ENCODE results near the gene RXFP1. TPM values are rescaled to one million over a fixed set of nuclear protein-coding genes. Genes with fewer than 3 reads are reported as not detected.

RXFP1 gene
- total and polyA plus RNA-seq, 9 donors, result 0.05 to 1.1 (median 0.23) TPM

DNA sequence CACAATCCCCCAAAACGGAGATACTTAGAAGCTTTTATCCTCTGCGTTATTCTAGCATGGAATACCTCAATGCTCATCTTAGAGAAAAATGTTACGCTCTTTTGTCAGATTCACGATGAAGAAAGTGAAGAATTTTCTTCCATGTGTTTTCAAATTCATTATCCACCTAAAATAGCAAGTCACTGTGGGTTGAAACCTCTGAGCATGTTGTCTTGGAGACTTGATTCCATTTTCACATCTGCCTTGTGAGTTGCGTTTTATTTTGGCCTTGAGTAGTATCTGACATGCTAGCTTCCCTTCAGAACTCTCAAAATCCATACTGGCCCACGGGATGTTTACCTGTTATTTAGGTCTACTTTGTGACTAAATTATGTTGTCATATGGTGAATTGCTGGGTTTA, 83.7 kb downstream of the RXFP1 start:
- no peaks in the 10 kb centered on the region for H3K27me3 ChIP-seq (ENCODE audit: control insufficient read depth, insufficient read depth, low read length)
- DNase-seq, result no peak
- no peaks in the 10 kb centered on the region for H3K36me3 ChIP-seq (ENCODE audit: control insufficient read depth, insufficient read depth, low read length)
- H3K27ac ChIP-seq (ENCODE audit: low read length), result no peak overlapping the region
- H3K4me3 ChIP-seq (ENCODE audit: low read length), result no peak overlapping the region
- H3K9me3 ChIP-seq (replicated peaks; ENCODE audit: control insufficient read depth, low read depth, low read length), result no peaks in the 10 kb centered on the region
- WGBS (ENCODE audit: insufficient coverage), result no CpG with 5 or more reads among the region's 6 CpGs
- no peaks in the 10 kb centered on the region for H3K4me1 ChIP-seq (ENCODE audit: control insufficient read depth, insufficient read depth, low read length)

GRCh38 chr4:158606969-158607368, 85.3 kb downstream of the RXFP1 start:
- H3K27ac ChIP-seq (ENCODE audit: low read length), result no peak overlapping the region
- no peak overlapping the region for H3K4me3 ChIP-seq (ENCODE audit: low read length)
- no peaks in the 10 kb centered on the region for H3K36me3 ChIP-seq (ENCODE audit: control insufficient read depth, insufficient read depth, low read length)
- WGBS (ENCODE audit: insufficient coverage), result no CpG with 5 or more reads among the region's 4 CpGs
- H3K27me3 ChIP-seq (ENCODE audit: control insufficient read depth, insufficient read depth, low read length), result no peaks in the 10 kb centered on the region
- no peaks in the 10 kb centered on the region for H3K4me1 ChIP-seq (ENCODE audit: control insufficient read depth, insufficient read depth, low read length)
- no peaks in the 10 kb centered on the region for H3K9me3 ChIP-seq (replicated peaks; ENCODE audit: control insufficient read depth, low read depth, low read length)
- DNase-seq, result no peak

DNA sequence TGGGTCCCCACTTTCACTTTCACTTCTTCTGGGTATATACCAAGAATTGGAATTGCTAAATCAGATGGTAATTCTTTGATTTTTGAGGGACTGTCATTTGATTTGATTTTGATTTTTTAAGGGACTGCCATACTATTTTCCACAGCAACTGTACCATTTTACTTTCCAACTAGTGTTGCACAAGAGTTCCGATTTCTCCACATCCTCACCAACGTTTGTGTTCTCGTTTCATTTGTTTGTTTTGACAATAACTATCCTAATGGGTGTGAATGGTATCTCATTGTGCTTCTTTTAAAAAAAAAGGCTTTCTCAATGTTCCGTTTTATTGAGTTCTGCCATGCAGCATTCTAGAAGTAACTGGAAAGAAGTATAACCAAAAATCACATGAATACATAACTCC, 87.4 kb downstream of the RXFP1 start:
- Histone ChIP-seq H3K27me3 (ENCODE audit: control insufficient read depth, insufficient read depth, low read length) (no peaks in the 10 kb centered on the region), H3K36me3 (ENCODE audit: control insufficient read depth, insufficient read depth, low read length) (no peaks in the 10 kb centered on the region), H3K9me3 (replicated peaks; ENCODE audit: control insufficient read depth, low read depth, low read length) (no peaks in the 10 kb centered on the region), H3K27ac (ENCODE audit: low read length) (no peak overlapping the region), H3K4me1 (ENCODE audit: control insufficient read depth, insufficient read depth, low read length) (no peaks in the 10 kb centered on the region), H3K4me3 (ENCODE audit: low read length) (no peak overlapping the region)
- no CpG with 5 or more reads among the region's 4 CpGs for WGBS (ENCODE audit: insufficient coverage)
- DNase-seq, result no peak

DNA sequence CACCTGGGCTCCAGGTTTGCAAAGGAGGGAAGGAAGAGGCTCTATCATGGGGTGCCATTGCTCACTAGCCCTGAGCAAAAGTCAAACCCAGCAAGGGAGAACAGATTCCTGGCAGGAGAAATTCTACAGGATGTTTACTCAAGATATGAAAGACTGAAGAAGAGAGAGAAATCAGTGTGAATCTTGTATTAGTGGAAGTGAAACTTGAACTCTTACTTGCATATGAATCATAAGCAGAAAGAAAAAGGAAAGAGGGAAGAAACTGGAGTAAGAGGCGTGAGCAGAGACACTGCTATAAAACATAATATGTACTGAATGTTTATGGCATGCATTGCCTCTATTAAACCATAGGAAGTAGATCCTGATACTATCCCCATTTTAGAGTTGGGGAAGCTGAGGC, 89.1 kb downstream of the RXFP1 start:
- no peak overlapping the region for H3K27ac ChIP-seq (ENCODE audit: low read length)

DNA sequence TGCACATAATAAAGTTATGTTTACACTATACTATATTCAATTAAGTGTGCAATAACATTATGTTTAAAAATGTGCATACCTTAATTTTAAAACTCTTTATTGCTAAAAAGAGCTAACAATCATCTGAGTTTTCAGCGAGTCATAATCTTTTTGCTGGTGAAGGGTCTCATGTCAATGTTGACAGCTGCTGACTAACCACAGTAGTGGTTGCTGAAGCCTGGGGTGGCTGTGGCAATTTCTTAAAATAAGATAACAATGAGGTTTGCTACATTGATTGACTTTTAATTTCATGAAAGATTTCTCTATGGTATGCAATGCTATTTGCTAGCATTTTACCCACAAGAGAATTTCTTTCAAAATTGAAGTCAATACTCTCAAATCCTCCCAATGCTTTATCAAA, 91.4 kb downstream of the RXFP1 start:
- Histone ChIP-seq H3K36me3 (ENCODE audit: control insufficient read depth, insufficient read depth, low read length) (no peaks in the 10 kb centered on the region), H3K4me3 (ENCODE audit: low read length) (no peak overlapping the region), H3K27me3 (ENCODE audit: control insufficient read depth, insufficient read depth, low read length) (no peaks in the 10 kb centered on the region), H3K4me1 (ENCODE audit: control insufficient read depth, insufficient read depth, low read length) (no peaks in the 10 kb centered on the region), H3K27ac (ENCODE audit: low read length) (no peak overlapping the region), H3K9me3 (replicated peaks; ENCODE audit: control insufficient read depth, low read depth, low read length) (no peaks in the 10 kb centered on the region)
- WGBS (ENCODE audit: insufficient coverage), result no CpG with 5 or more reads among the region's 1 CpG
- no peak for DNase-seq

More for the DNA sequence above, 89.1 kb downstream of the RXFP1 start:
- DNase-seq, result peak; percentile 6
- Histone ChIP-seq H3K4me1 (ENCODE audit: control insufficient read depth, insufficient read depth, low read length) (no peaks in the 10 kb centered on the region), H3K27me3 (ENCODE audit: control insufficient read depth, insufficient read depth, low read length) (no peaks in the 10 kb centered on the region), H3K9me3 (replicated peaks; ENCODE audit: control insufficient read depth, low read depth, low read length) (no peaks in the 10 kb centered on the region), H3K4me3 (ENCODE audit: low read length) (no peak overlapping the region), H3K36me3 (ENCODE audit: control insufficient read depth, insufficient read depth, low read length) (no peaks in the 10 kb centered on the region)
- WGBS (ENCODE audit: insufficient coverage), result no CpG with 5 or more reads among the region's 1 CpG

- no peaks in the 10 kb centered on the region for H3K9me3 ChIP-seq (replicated peaks; ENCODE audit: control insufficient read depth, low read depth, low read length)
- no peaks in the 10 kb centered on the region for H3K36me3 ChIP-seq (ENCODE audit: control insufficient read depth, insufficient read depth, low read length)
- no peaks in the 10 kb centered on the region for H3K4me1 ChIP-seq (ENCODE audit: control insufficient read depth, insufficient read depth, low read length)
- no peaks in the 10 kb centered on the region for H3K27me3 ChIP-seq (ENCODE audit: control insufficient read depth, insufficient read depth, low read length)
- no peak for DNase-seq
- no peak overlapping the region for H3K4me3 ChIP-seq (ENCODE audit: low read length)
- no peak overlapping the region for H3K27ac ChIP-seq (ENCODE audit: low read length)
These were observed 96.3 kb downstream of the RXFP1 start for GRCh38 chr4:158617956-158618355.

- H3K36me3 ChIP-seq (ENCODE audit: control insufficient read depth, insufficient read depth, low read length), result no peaks in the 10 kb centered on the region
- no peaks in the 10 kb centered on the region for H3K4me1 ChIP-seq (ENCODE audit: control insufficient read depth, insufficient read depth, low read length)
- H3K27me3 ChIP-seq (ENCODE audit: control insufficient read depth, insufficient read depth, low read length), result no peaks in the 10 kb centered on the region
- no peak overlapping the region for H3K4me3 ChIP-seq (ENCODE audit: low read length)
- no peak for DNase-seq
- no CpG with 5 or more reads among the region's 4 CpGs for whole genome bisulfite sequencing (ENCODE audit: insufficient coverage)
- no peak overlapping the region for H3K27ac ChIP-seq (ENCODE audit: low read length)
- H3K9me3 ChIP-seq (replicated peaks; ENCODE audit: control insufficient read depth, low read depth, low read length), result no peaks in the 10 kb centered on the region
These were observed 100.0 kb downstream of the RXFP1 start for GRCh38 chr4:158621729-158622128.

DNA sequence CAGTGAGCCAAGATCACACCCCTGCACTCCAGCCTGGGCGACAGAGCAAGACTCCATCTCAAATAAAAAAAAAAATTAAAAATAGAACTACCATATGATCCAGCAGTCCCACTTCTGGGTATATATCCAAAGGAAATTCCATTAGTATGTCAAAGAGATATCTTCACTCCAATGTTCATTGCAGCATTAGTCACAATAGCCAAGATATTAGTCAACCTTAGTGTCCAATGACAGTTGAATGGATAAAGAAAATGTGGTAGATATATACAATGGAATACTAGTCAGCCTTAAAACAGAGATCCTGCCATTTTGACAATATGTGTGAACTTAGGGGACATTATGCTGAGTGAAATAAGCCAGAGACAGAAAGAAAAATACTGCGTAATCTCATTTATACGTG, 100.6 kb downstream of the RXFP1 start:
- DNase-seq, result no peak
- 100% methylated on average over 2 of the region's 3 CpGs for WGBS (ENCODE audit: insufficient coverage)
- Histone ChIP-seq H3K9me3 (replicated peaks; ENCODE audit: control insufficient read depth, low read depth, low read length) (no peaks in the 10 kb centered on the region), H3K4me3 (ENCODE audit: low read length) (no peak overlapping the region), H3K36me3 (ENCODE audit: control insufficient read depth, insufficient read depth, low read length) (no peaks in the 10 kb centered on the region), H3K27me3 (ENCODE audit: control insufficient read depth, insufficient read depth, low read length) (no peaks in the 10 kb centered on the region), H3K4me1 (ENCODE audit: control insufficient read depth, insufficient read depth, low read length) (no peaks in the 10 kb centered on the region), H3K27ac (ENCODE audit: low read length) (no peak overlapping the region)

DNA sequence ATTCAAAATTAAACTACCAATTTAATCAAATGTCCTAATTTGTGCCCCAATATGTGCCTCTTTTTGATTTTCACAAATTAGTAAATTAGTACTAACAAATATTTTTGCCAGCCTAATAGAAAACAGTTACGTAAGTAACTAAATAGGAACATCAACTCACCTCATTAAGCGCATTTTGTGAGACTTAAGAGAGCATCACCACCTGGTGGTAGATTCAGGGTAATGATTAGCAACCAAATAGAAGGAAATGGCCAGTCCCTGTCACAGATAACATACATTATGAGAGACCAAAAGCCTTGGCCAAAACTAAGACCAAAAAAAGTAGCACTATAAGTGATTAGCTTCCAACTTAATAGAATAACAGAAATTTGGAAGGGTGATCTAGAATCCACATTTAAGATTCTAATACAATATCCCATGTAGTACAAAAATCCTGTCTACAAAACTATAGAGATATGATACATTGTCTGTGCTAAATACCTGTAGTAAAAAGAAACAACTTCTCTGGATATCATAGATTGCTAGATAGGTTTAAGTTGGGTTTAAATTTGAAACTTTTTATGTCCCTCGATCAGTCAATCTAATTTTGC, 103.3 kb downstream of the RXFP1 start:
- WGBS (ENCODE audit: insufficient coverage), result no CpG with 5 or more reads among the region's 3 CpGs
- Histone ChIP-seq H3K27ac (ENCODE audit: low read length) (no peak overlapping the region), H3K4me3 (ENCODE audit: low read length) (no peak overlapping the region)

DNA sequence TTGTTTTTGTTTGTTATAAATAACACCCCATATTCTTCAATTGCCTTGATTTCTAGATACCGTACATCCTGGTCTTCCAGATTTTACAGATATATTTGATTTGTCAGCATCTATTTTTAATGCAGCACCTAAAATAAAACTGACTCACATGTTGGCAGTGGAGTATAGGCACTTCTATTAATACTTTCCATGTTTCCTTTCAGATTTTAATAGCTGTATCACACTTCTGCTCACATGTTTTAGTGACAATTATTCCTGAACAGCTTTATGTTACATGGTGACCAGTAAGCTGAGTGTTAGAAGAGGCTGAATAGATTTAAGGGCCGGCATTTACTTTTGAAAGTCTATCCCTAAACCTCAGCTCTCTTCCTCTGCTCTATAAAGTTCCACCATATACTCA, 103.9 kb downstream of the RXFP1 start:
- Histone ChIP-seq H3K9me3 (replicated peaks; ENCODE audit: control insufficient read depth, low read depth, low read length) (no peaks in the 10 kb centered on the region), H3K27ac (ENCODE audit: low read length) (no peak overlapping the region), H3K4me1 (ENCODE audit: control insufficient read depth, insufficient read depth, low read length) (no peaks in the 10 kb centered on the region), H3K4me3 (ENCODE audit: low read length) (no peak overlapping the region), H3K27me3 (ENCODE audit: control insufficient read depth, insufficient read depth, low read length) (no peaks in the 10 kb centered on the region), H3K36me3 (ENCODE audit: control insufficient read depth, insufficient read depth, low read length) (no peaks in the 10 kb centered on the region)
- DNase-seq, result peak; percentile 20
- no CpG with 5 or more reads among the region's 2 CpGs for WGBS (ENCODE audit: insufficient coverage)

More for the DNA sequence above, 103.3 kb downstream of the RXFP1 start:
- no peaks in the 10 kb centered on the region for H3K9me3 ChIP-seq (replicated peaks; ENCODE audit: control insufficient read depth, low read depth, low read length)
- H3K36me3 ChIP-seq (ENCODE audit: control insufficient read depth, insufficient read depth, low read length), result no peaks in the 10 kb centered on the region
- H3K4me1 ChIP-seq (ENCODE audit: control insufficient read depth, insufficient read depth, low read length), result no peaks in the 10 kb centered on the region
- DNase-seq, result peak; percentile 75
- no peaks in the 10 kb centered on the region for H3K27me3 ChIP-seq (ENCODE audit: control insufficient read depth, insufficient read depth, low read length)

GRCh38 chr4:158630893-158631292, 109.2 kb downstream of the RXFP1 start:
- no peak overlapping the region for H3K27ac ChIP-seq (ENCODE audit: low read length)
- WGBS (ENCODE audit: insufficient coverage), result 22% methylated on average over 1 of the region's 1 CpG
- no peaks in the 10 kb centered on the region for H3K36me3 ChIP-seq (ENCODE audit: control insufficient read depth, insufficient read depth, low read length)
- no peak for DNase-seq
- no peaks in the 10 kb centered on the region for H3K27me3 ChIP-seq (ENCODE audit: control insufficient read depth, insufficient read depth, low read length)
- H3K4me1 ChIP-seq (ENCODE audit: control insufficient read depth, insufficient read depth, low read length), result no peaks in the 10 kb centered on the region
- H3K4me3 ChIP-seq (ENCODE audit: low read length), result no peak overlapping the region
- no peaks in the 10 kb centered on the region for H3K9me3 ChIP-seq (replicated peaks; ENCODE audit: control insufficient read depth, low read depth, low read length)
